Endothelial cell of umbilical vein (primary cell): Measurements from ENCODE around the gene DAZAP1. TPM values are rescaled to one million over a fixed set of nuclear protein-coding genes. Genes with fewer than 3 reads are reported as not detected.

Source experiments
- BruUV-seq: library from RNA; stranded (reverse); fragments of 400-500 nt; replicated peaks from 2 replicates; lab custom pipeline; 2021; lab: Mats Ljungman, UMichigan
- CTCF ChIA-PET: fragments of 300-600, 350-600 bp; sonication (Branson Sonifier 250); formaldehyde crosslinking; loops from one replicate; lab custom pipeline; 2021; ENCODE audit warnings: antibody characterized with exemption, inconsistent platforms; lab: Charles Lee
- POLR2A ChIA-PET: fragments of 300-600, 350-600 bp; sonication (Branson Sonifier 250); formaldehyde crosslinking; loops from one replicate; lab custom pipeline; 2021; ENCODE audit warnings: antibody characterized with exemption, inconsistent platforms; lab: Charles Lee
- DNase-seq: peaks from one replicate; pipeline ENCODE4 v3.0.0-alpha.2; 2011; ENCODE audit warnings: low read depth, low spot score
- FAIRE-seq: peaks from 2 replicates; lab custom pipeline; 2011; peaks lifted over from hg19 to GRCh38; lab: Jason Lieb, UNC
- H2AFZ ChIP-seq: 2 replicates; pipeline ENCODE4 v1.6.0; 2012; ENCODE audit warnings: low read depth, low read length, control low read depth, inconsistent platforms
- H3K27ac ChIP-seq: 2 replicates; pipeline ENCODE4 v1.5.1; 2011; ENCODE audit warnings: low read depth, mild to moderate bottlenecking, control low read depth, low read length, moderate library complexity; ENCODE audit not compliant: insufficient read depth
- H3K27me3 ChIP-seq, 2 experiments: 2 replicates each; pipeline versions ENCODE4 v1.6.0 to v1.6.1; 2011; ENCODE audit warnings: low read length in 2 of 2, mixed read lengths in 1 of 2; ENCODE audit not compliant: control insufficient read depth in 2 of 2, insufficient read depth in 2 of 2
- H3K36me3 ChIP-seq, 2 experiments: 2 replicates in 1 of 2; 3 replicates in 1 of 2; pipeline ENCODE4 v1.5.1; 2011; ENCODE audit warnings: low read length in 2 of 2, mild to moderate bottlenecking in 1 of 2, moderate library complexity in 1 of 2; ENCODE audit not compliant: control insufficient read depth in 2 of 2, insufficient read depth in 2 of 2; ENCODE audit errors: extremely low read depth in 1 of 2
- H3K4me1 ChIP-seq: 3 replicates; pipeline ENCODE4 v1.5.1; 2011; ENCODE audit warnings: mild to moderate bottlenecking, low read length; ENCODE audit not compliant: control insufficient read depth, insufficient read depth; ENCODE audit errors: extremely low read depth
- H3K4me2 ChIP-seq: 2 replicates; pipeline ENCODE4 v1.6.1; 2011; ENCODE audit warnings: low read length, control low read depth, mixed read lengths; ENCODE audit not compliant: insufficient read depth
- H3K4me3 ChIP-seq, 3 experiments: fragments of 200-600 bp in 1 of 3; sonication (generic), shearing (Covaris generic) in 1 of 3; replicated peaks in 1 of 3; 2 replicates each; pipeline ENCODE4 v1.5.1; 2011 to 2016; ENCODE audit warnings: control low read depth in 3 of 3, low read length in 3 of 3, mild to moderate bottlenecking in 2 of 3, inconsistent platforms in 1 of 3, low read depth in 1 of 3, moderate library complexity in 1 of 3; ENCODE audit not compliant: insufficient read depth in 1 of 3
- H3K79me2 ChIP-seq: 2 replicates; pipeline ENCODE4 v1.6.0; 2012; ENCODE audit warnings: low read length, inconsistent platforms; ENCODE audit not compliant: control insufficient read depth, insufficient read depth
- H3K9ac ChIP-seq: replicated peaks from 2 replicates; pipeline ENCODE3; 2011; ENCODE audit warnings: low read length, control low read depth; ENCODE audit not compliant: insufficient read depth; ENCODE audit errors: extremely low read depth
- H3K9me1 ChIP-seq: replicated peaks from 3 replicates; pipeline ENCODE4 v1.6.0; 2011; ENCODE audit warnings: mild to moderate bottlenecking, low read length; ENCODE audit not compliant: control insufficient read depth, insufficient read depth; ENCODE audit errors: extremely low read depth
- H3K9me3 ChIP-seq: replicated peaks from 2 replicates; pipeline ENCODE4 v1.5.1; 2012; ENCODE audit warnings: low read length, inconsistent platforms; ENCODE audit not compliant: control insufficient read depth, insufficient read depth
- H4K20me1 ChIP-seq: replicated peaks from 2 replicates; pipeline ENCODE3; 2011; ENCODE audit warnings: mild to moderate bottlenecking, low read length; ENCODE audit not compliant: control insufficient read depth, insufficient read depth; ENCODE audit errors: extremely low read depth
- EZH2 ChIP-seq: IDR thresholded peaks from 2 replicates; pipeline ENCODE4 v1.6.1; 2012; ENCODE audit warnings: borderline replicate concordance, low read depth, mild to moderate bottlenecking, moderate library complexity, low read length, inconsistent platforms; ENCODE audit not compliant: severe bottlenecking
- FOS ChIP-seq: IDR thresholded peaks from 2 replicates; pipeline ENCODE4 v1.6.1; 2011; ENCODE audit warnings: mild to moderate bottlenecking, low read length, moderate library complexity, borderline replicate concordance; ENCODE audit not compliant: insufficient read depth
- GATA2 ChIP-seq: IDR thresholded peaks from 2 replicates; pipeline ENCODE4 v1.7.0; 2011; ENCODE audit warnings: low read depth, mild to moderate bottlenecking, moderate library complexity, mixed read lengths, low read length; ENCODE audit not compliant: insufficient read length, insufficient read depth
- JUN ChIP-seq: IDR thresholded peaks from 2 replicates; pipeline ENCODE4 v1.6.1; 2011; ENCODE audit warnings: borderline replicate concordance, low read depth; ENCODE audit not compliant: insufficient read length, insufficient read depth
- MYC ChIP-seq: IDR thresholded peaks from one replicate; pipeline ENCODE4 v1.6.1; 2011; ENCODE audit warnings: mild to moderate bottlenecking, low read depth, low read length
- POLR2A ChIP-seq: IDR thresholded peaks from 2 replicates; pipeline ENCODE4 v1.6.1; 2012; ENCODE audit warnings: low read depth, mild to moderate bottlenecking, control low read depth, low read length
- POLR2AphosphoS5 ChIP-seq: IDR thresholded peaks from 2 replicates; pipeline ENCODE4 v1.6.1; 2012; ENCODE audit warnings: low read depth, mild to moderate bottlenecking, control low read depth, low read length, moderate library complexity; ENCODE audit not compliant: insufficient read depth
- dilution Hi-C: fragments of 300-500 bp; cut with MboI; formaldehyde crosslinking; loops from one replicate; pipeline ENCODE4 v1.15.0; 2019; ENCODE audit warnings: low sequenced_read_pairs; ENCODE audit not compliant: extremely low pct_ligation_motif_present
- intact Hi-C: fragments of 100-400 bp; cut with micrococcal nuclease; formaldehyde crosslinking; loops from one replicate; pipeline ENCODE4 v1.10.0; 2022
- polyA plus RNA-seq, 4 experiments: library from polyadenylated mRNA; depleted of rRNA in 3 of 4; stranded (reverse) in 3 of 4; unstranded in 1 of 4; fragments of >200 nt; gene quantifications; 2 replicates each; pipeline versions ENCODE4 v1.2.1 to v1.2.3, GENCODE V29; 2011 to 2012; ENCODE audit warnings: missing spikeins in 1 of 4
- total RNA-seq: library from RNA; stranded (reverse); gene quantifications from 2 replicates; pipeline ENCODE4 v1.2.3, GENCODE V29; 2021
- TF ChIP-seq, protein P1 (sequence below): IDR thresholded peaks from 2 replicates; pipeline ENCODE4 v1.6.1; 2011; ENCODE audit not compliant: insufficient read depth, insufficient read length
- TF ChIP-seq, protein P2 (sequence below), 2 donors: IDR thresholded peaks; 1 replicate in 1 of 2; 2 replicates in 1 of 2; pipeline ENCODE4 v1.5.1; 2011; ENCODE audit warnings: low read length in 2 of 2, mild to moderate bottlenecking in 2 of 2, moderate library complexity in 2 of 2, control low read depth in 1 of 2, inconsistent platforms in 1 of 2, low read depth in 1 of 2; ENCODE audit not compliant: insufficient read depth in 1 of 2; ENCODE audit errors: extremely low read depth in 1 of 2

Gene DAZAP1
- total and polyA plus RNA-seq, 2 donors (not counting 3 experiments of a cell fraction or from before 2014, with no cell fraction given), result 50.1 to 187 TPM

DNA sequence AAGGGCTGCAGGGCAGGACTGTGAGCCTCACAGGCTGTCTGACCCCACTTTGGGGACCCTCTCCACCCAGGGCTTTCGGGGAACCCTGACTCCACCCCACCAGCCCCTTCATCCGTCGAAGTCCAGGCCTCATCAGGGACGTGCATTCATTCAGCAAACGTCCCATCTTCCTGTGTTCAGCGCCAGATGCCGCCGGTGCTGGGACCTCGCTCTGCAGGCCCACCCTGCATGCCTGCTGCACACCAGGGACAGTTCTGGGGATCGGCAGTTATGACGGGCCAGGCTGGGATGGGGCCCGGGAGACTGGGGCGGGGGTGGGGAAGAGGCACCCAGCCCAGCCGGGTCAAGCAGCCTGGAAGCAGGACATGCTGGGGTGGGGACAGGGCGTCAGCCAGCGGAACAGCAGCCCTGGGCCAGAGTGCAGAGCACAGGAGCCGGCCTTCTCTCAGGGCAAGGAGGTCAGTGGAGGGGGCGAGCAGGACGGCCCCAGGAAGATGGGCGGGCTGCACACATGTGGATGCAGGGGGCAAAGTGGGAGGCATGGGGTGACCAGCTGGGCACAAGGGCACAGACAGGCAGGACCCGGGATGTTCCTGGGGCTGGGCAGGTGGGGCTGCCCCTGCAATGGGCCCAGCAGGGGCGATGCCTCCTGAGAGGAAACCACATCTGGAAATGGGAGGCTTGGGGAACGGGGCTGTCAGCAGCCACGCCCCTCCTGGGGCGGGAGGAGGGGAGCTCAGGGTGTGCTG is 11.2 kb upstream of the DAZAP1 start:
- ChIA-PET CTCF (interaction anchor here (1.1 kb wide), 1 partner anchor 80 kb away, joined by 3 read pairs; no protein-coding TSS in a partner anchor), POLR2A (no interaction called here)
- no peak overlapping the region for H3K4me2 ChIP-seq
- intact Hi-C loops (no loop called here), dilution Hi-C loops (no loop called here)
- no peaks in the 10 kb centered on the region for H3K79me2 ChIP-seq
- no peak overlapping the region for H2AFZ ChIP-seq
- H4K20me1 ChIP-seq, result no peaks in the 10 kb centered on the region
- no peak for FAIRE-seq
- BruUV-seq, result no TSS peak
- peaks cover 7% of the 10 kb centered on the region for H3K4me1 ChIP-seq
- H3K9ac ChIP-seq, result no peak overlapping the region
- H3K9me3 ChIP-seq, result no peaks in the 10 kb centered on the region
- H3K27me3 ChIP-seq, result no peaks in the 10 kb centered on the region
- peaks cover 0 to 6% of the 10 kb centered on the region in 2 experiments for H3K36me3 ChIP-seq
- H3K9me1 ChIP-seq, result no peaks in the 10 kb centered on the region
- no peak overlapping the region for H3K4me3 ChIP-seq
- TF ChIP-seq MYC (no peak), FOS (no peak), EZH2 (no peak), POLR2A (no peak), GATA2 (no peak), POLR2AphosphoS5 (no peak), JUN (no peak)
- TF ChIP-seq, protein P1, sequence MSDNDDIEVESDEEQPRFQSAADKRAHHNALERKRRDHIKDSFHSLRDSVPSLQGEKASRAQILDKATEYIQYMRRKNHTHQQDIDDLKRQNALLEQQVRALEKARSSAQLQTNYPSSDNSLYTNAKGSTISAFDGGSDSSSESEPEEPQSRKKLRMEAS, result no peak
- TF ChIP-seq, protein P2, sequence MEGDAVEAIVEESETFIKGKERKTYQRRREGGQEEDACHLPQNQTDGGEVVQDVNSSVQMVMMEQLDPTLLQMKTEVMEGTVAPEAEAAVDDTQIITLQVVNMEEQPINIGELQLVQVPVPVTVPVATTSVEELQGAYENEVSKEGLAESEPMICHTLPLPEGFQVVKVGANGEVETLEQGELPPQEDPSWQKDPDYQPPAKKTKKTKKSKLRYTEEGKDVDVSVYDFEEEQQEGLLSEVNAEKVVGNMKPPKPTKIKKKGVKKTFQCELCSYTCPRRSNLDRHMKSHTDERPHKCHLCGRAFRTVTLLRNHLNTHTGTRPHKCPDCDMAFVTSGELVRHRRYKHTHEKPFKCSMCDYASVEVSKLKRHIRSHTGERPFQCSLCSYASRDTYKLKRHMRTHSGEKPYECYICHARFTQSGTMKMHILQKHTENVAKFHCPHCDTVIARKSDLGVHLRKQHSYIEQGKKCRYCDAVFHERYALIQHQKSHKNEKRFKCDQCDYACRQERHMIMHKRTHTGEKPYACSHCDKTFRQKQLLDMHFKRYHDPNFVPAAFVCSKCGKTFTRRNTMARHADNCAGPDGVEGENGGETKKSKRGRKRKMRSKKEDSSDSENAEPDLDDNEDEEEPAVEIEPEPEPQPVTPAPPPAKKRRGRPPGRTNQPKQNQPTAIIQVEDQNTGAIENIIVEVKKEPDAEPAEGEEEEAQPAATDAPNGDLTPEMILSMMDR (IDR thresholded peaks at IDR 0.05; ENCODE audit: extremely low read depth in 1 of 2, insufficient read depth in 1 of 2, low read depth in 1 of 2, low read length in 2 of 2), result no peak
- no peak for DNase-seq
- no peak overlapping the region for H3K27ac ChIP-seq
